SJSA1 (cell line): Measurements from ENCODE around the gene YPEL5. TPM values are rescaled to one million over a fixed set of nuclear protein-coding genes. Genes with fewer than 3 reads are reported as not detected.

Source experiments
- DNase-seq, 2 experiments: peaks; one replicate each; pipeline ENCODE4 v3.0.0-alpha.2; 2015 to 2020; ENCODE audit warnings: low spot score in 2 of 2, low read depth in 1 of 2
- H3K27ac ChIP-seq: fragments of 250-450 bp; sonication (Bioruptor Pico); 2 replicates; pipeline ENCODE4 v1.5.1; 2020; ENCODE audit warnings: mild to moderate bottlenecking, moderate library complexity
- H3K27me3 ChIP-seq: fragments of 250-450 bp; sonication (Bioruptor Pico); replicated peaks from 2 replicates; pipeline ENCODE4 v1.5.1; 2020; ENCODE audit warnings: mild to moderate bottlenecking, moderate library complexity
- H3K36me3 ChIP-seq: fragments of 250-450 bp; sonication (Bioruptor Pico); 2 replicates; pipeline ENCODE4 v1.5.1; 2020; ENCODE audit warnings: mild to moderate bottlenecking
- H3K4me1 ChIP-seq: fragments of 250-450 bp; sonication (Bioruptor Pico); replicated peaks from 2 replicates; pipeline ENCODE4 v1.6.1; 2021; ENCODE audit warnings: mild to moderate bottlenecking
- H3K4me3 ChIP-seq: fragments of 250-450 bp; sonication (Bioruptor Pico); 2 replicates; pipeline ENCODE4 v1.5.1; 2020; ENCODE audit warnings: mild to moderate bottlenecking
- H3K9me3 ChIP-seq: fragments of 250-450 bp; sonication (Bioruptor Pico); replicated peaks from 2 replicates; pipeline ENCODE4 v1.5.1; 2020; ENCODE audit warnings: mild to moderate bottlenecking
- total RNA-seq: library from RNA; depleted of rRNA; stranded (reverse); fragments of >200 nt; shearing (Covaris generic); gene quantifications from 2 replicates; pipeline ENCODE4 v1.2.3, GENCODE V29; 2014

The YPEL5 gene
- total RNA-seq, 1 experiment from 2014 or later = 44.9 TPM

GRCh38 chr2:30147715-30148610 lies 1.2 kb downstream of the YPEL5 start:
- Histone ChIP-seq H3K4me1 (peaks cover 22% of the 10 kb centered on the region), H3K4me3 (peak overlapping the region; percentile 97), H3K27ac (peak overlapping the region; percentile 87; the same call in 1 of the 2 replicates), H3K9me3 (no peaks in the 10 kb centered on the region; the same call in 1 of the 2 replicates), H3K36me3 (peaks cover 22% of the 10 kb centered on the region), H3K27me3 (peaks cover 11% of the 10 kb centered on the region)
- peak; percentile 65 to 74 for DNase-seq

GRCh38 chr2:30148850-30149249 lies 2.0 kb downstream of the YPEL5 start:
- Histone ChIP-seq H3K27ac (no peak overlapping the region), H3K27me3 (peaks cover 11% of the 10 kb centered on the region), H3K9me3 (no peaks in the 10 kb centered on the region; the same call in 1 of the 2 replicates), H3K4me3 (no peak overlapping the region), H3K4me1 (peaks cover 22% of the 10 kb centered on the region), H3K36me3 (peaks cover 30% of the 10 kb centered on the region)
- no peak for DNase-seq

- peaks cover 22% of the 10 kb centered on the region for H3K4me1 ChIP-seq
- no peak overlapping the region for H3K27ac ChIP-seq
- H3K9me3 ChIP-seq = no peaks in the 10 kb centered on the region; the same call in 1 of the 2 replicates
- H3K4me3 ChIP-seq = no peak overlapping the region
- H3K36me3 ChIP-seq = peaks cover 32% of the 10 kb centered on the region
- no peak for DNase-seq
- H3K27me3 ChIP-seq = peaks cover 11% of the 10 kb centered on the region
Measured at GRCh38 chr2:30149513-30149912, 2.7 kb downstream of the YPEL5 start.

- no peak for DNase-seq
- H3K9me3 ChIP-seq = no peaks in the 10 kb centered on the region; the same call in 1 of the 2 replicates
- H3K27ac ChIP-seq = no peak overlapping the region
- peaks cover 32% of the 10 kb centered on the region for H3K36me3 ChIP-seq
- H3K4me3 ChIP-seq = no peak overlapping the region
- peaks cover 10% of the 10 kb centered on the region for H3K27me3 ChIP-seq
- H3K4me1 ChIP-seq = peaks cover 22% of the 10 kb centered on the region
Measured at GRCh38 chr2:30149976-30150375, 3.2 kb downstream of the YPEL5 start.

- Histone ChIP-seq H3K36me3 (peaks cover 32% of the 10 kb centered on the region), H3K4me1 (peaks cover 21% of the 10 kb centered on the region), H3K9me3 (no peaks in the 10 kb centered on the region; the same call in 1 of the 2 replicates), H3K27ac (no peak overlapping the region), H3K27me3 (peaks cover 2% of the 10 kb centered on the region; the same call in 1 of the 2 replicates), H3K4me3 (no peak overlapping the region)
- no peak for DNase-seq
Measured at GRCh38 chr2:30150786-30151185, 4.0 kb downstream of the YPEL5 start.

- no peak for DNase-seq
- Histone ChIP-seq H3K4me1 (peaks cover 15% of the 10 kb centered on the region), H3K4me3 (no peak overlapping the region), H3K36me3 (peaks cover 41% of the 10 kb centered on the region), H3K27me3 (no peaks in the 10 kb centered on the region), H3K27ac (no peak overlapping the region), H3K9me3 (no peaks in the 10 kb centered on the region)
Measured at GRCh38 chr2:30152385-30152784, 5.6 kb downstream of the YPEL5 start.

- Histone ChIP-seq H3K4me1 (no peaks in the 10 kb centered on the region; the same call in 1 of the 2 replicates), H3K27me3 (no peaks in the 10 kb centered on the region), H3K9me3 (no peaks in the 10 kb centered on the region), H3K36me3 (peaks cover 53% of the 10 kb centered on the region), H3K4me3 (no peak overlapping the region), H3K27ac (no peak overlapping the region)
- no peak for DNase-seq
Measured at GRCh38 chr2:30155202-30155601, 8.4 kb downstream of the YPEL5 start.

GRCh38 chr2:30155889-30156658 lies 9.3 kb downstream of the YPEL5 start:
- no peak overlapping the region for H3K4me3 ChIP-seq
- H3K9me3 ChIP-seq = no peaks in the 10 kb centered on the region
- no peak for DNase-seq
- no peaks in the 10 kb centered on the region; the same call in 1 of the 2 replicates for H3K4me1 ChIP-seq
- H3K27ac ChIP-seq = no peak overlapping the region
- peaks cover 55% of the 10 kb centered on the region for H3K36me3 ChIP-seq
- H3K27me3 ChIP-seq = no peaks in the 10 kb centered on the region

- Histone ChIP-seq H3K27me3 (no peaks in the 10 kb centered on the region), H3K4me1 (no peaks in the 10 kb centered on the region; the same call in 1 of the 2 replicates), H3K36me3 (peaks cover 55% of the 10 kb centered on the region), H3K27ac (no peak overlapping the region), H3K4me3 (no peak overlapping the region), H3K9me3 (no peaks in the 10 kb centered on the region)
- DNase-seq = no peak
Measured at GRCh38 chr2:30157616-30158015, 10.8 kb downstream of the YPEL5 start.

GRCh38 chr2:30159766-30160165 lies 13.0 kb downstream of the YPEL5 start:
- Histone ChIP-seq H3K36me3 (peaks cover 45% of the 10 kb centered on the region), H3K4me1 (no peaks in the 10 kb centered on the region; the same call in 1 of the 2 replicates), H3K27ac (no peak overlapping the region), H3K4me3 (no peak overlapping the region), H3K27me3 (no peaks in the 10 kb centered on the region), H3K9me3 (no peaks in the 10 kb centered on the region)
- DNase-seq = no peak

GRCh38 chr2:30161929-30162706 lies 15.3 kb downstream of the YPEL5 start:
- no peak overlapping the region for H3K27ac ChIP-seq
- H3K4me3 ChIP-seq = no peak overlapping the region
- no peaks in the 10 kb centered on the region for H3K4me1 ChIP-seq
- H3K27me3 ChIP-seq = no peaks in the 10 kb centered on the region
- H3K9me3 ChIP-seq = no peaks in the 10 kb centered on the region
- peaks cover 34% of the 10 kb centered on the region for H3K36me3 ChIP-seq
- no peak for DNase-seq

- Histone ChIP-seq H3K4me1 (no peaks in the 10 kb centered on the region), H3K9me3 (no peaks in the 10 kb centered on the region), H3K4me3 (no peak overlapping the region), H3K27ac (no peak overlapping the region), H3K27me3 (no peaks in the 10 kb centered on the region), H3K36me3 (peaks cover 28% of the 10 kb centered on the region)
- no peak for DNase-seq
Measured at GRCh38 chr2:30162806-30163205, 16.0 kb downstream of the YPEL5 start.
